ENCODE data around the gene MDGA2. TPM values are rescaled to one million over a fixed set of nuclear protein-coding genes. Genes with fewer than 3 reads are reported as not detected.

MDGA2 gene
- total RNA-seq, 2 experiments from 2014 or later: not detected

DNA sequence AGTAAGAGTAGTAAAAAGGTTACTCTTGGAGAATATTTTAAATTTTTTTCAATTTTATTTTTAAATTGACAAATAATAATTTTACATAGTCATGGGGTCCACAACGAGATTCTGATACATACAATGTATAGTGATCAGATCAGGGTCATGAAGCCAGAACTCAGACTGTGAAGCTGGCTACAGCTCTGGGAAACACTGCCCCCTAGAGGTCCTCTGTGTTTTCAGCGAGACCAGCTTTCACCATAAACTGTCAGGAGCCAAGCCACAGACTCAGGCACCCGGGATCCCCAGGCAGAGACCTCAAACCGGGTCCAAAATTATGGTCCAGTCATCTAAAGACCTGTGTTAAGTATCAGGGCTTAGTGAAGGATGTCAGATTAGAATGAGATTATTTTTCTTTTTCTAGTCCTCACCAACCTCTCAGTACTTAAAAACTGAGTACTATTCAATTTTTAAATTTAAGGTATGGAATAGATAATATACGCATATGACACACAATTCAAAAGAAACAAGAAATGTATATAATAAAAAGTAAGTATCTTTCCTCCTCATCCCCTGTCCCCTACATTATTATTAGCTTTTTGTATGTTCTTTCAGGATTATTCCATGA is 397.1 kb downstream of the MDGA2 start:
- no peaks in the 10 kb centered on the region for H3K27me3 Mint-ChIP-seq (ENCODE audit: low read depth)
- no peak overlapping the region for H3K4me3 Mint-ChIP-seq
- H3K27ac Mint-ChIP-seq: no peak overlapping the region
- H3K4me1 Mint-ChIP-seq (ENCODE audit: low read depth): no peaks in the 10 kb centered on the region
- DNase-seq: peak; percentile 53
- ChIA-PET CTCF (interaction anchor here (1.1 kb wide), 1 partner anchor 18 kb away, joined by 3 read pairs; no protein-coding TSS in a partner anchor), POLR2A (no interaction called here)
- ATAC-seq: peak; percentile 53
- no peaks in the 10 kb centered on the region for H3K9me3 Mint-ChIP-seq (ENCODE audit: insufficient read depth)
- H3K36me3 Mint-ChIP-seq (ENCODE audit: low read depth): no peaks in the 10 kb centered on the region

DNA sequence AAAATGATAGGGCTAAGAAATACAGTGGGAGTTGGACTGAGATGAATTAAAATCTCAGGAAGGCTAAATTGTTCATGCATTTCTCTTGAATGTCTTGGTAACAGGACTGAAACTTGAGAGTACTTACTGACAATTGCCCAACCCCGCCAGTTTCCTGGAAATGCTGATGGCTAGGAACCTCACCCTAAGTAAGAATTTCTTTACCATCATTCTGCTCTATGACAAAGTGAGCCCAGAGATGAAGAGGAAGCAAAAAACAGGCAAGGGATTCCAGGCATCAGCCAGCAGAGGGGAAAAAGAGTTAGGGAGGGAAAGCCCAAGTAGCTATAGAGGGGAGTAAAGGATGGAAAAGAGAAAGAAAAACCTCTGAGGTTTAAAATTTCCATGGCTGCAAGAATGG is 397.7 kb downstream of the MDGA2 start:
- ChIA-PET POLR2A (no interaction called here), CTCF (interaction anchor here (1.1 kb wide), 1 partner anchor 18 kb away, joined by 3 read pairs; no protein-coding TSS in a partner anchor)
- H3K4me1 Mint-ChIP-seq (ENCODE audit: low read depth): no peaks in the 10 kb centered on the region
- no peak overlapping the region for H3K4me3 Mint-ChIP-seq
- DNase-seq (no peak), ATAC-seq (no peak)
- no peak overlapping the region for H3K27ac Mint-ChIP-seq
- H3K9me3 Mint-ChIP-seq (ENCODE audit: insufficient read depth): no peaks in the 10 kb centered on the region
- no peaks in the 10 kb centered on the region for H3K27me3 Mint-ChIP-seq (ENCODE audit: low read depth)
- no peaks in the 10 kb centered on the region for H3K36me3 Mint-ChIP-seq (ENCODE audit: low read depth)

DNA sequence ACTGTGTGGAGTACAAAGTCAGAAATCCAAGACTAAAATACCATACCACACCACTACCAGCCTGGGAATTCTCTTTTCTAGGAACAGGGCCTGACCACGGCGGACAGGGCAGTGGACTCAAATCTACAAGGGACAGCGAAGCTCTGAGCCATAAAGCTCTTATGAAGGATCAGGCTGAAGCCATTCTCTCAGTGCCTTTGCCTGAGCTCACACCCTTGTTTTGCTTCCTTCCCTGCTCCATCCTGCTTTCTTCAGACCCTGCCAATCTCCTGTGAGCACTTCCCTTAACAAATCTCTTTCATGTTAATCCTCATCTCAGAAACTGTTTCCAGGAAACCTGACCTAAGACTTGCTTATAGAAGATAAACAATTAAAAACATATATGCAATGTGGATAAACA is 398.5 kb downstream of the MDGA2 start:
- H3K4me3 Mint-ChIP-seq: no peak overlapping the region
- ATAC-seq: no peak
- POLR2A ChIA-PET: no interaction called here

DNA sequence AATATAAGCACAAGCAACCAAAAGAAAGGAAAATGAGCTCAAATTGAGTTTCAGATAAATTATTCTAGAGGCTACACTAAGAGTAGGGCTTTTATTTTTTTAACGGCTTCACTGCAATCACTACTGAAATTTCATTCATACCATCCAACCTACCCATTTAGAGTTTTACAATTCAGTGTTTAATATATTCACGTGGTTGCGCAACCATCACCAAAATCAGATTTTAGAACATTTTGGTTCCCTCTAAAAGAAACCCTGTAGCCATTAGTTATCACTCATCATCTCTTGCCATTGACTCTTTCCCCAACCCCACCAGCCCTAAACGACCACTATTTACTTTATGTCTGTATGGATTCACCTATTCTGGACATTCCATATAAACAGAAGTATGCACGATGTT is 401.5 kb downstream of the MDGA2 start:
- ATAC-seq (no peak), DNase-seq (no peak)
- Mint-ChIP-seq H3K27me3 (ENCODE audit: low read depth) (no peaks in the 10 kb centered on the region), H3K4me3 (no peak overlapping the region), H3K27ac (no peak overlapping the region), H3K36me3 (ENCODE audit: low read depth) (no peaks in the 10 kb centered on the region), H3K9me3 (ENCODE audit: insufficient read depth) (peaks cover 3% of the 10 kb centered on the region), H3K4me1 (ENCODE audit: low read depth) (no peaks in the 10 kb centered on the region)
- POLR2A ChIA-PET: no interaction called here
- CTCF ChIA-PET: no interaction called here

More for the DNA sequence above, 398.5 kb downstream of the MDGA2 start:
- CTCF ChIA-PET: no interaction called here
- DNase-seq: no peak
- Mint-ChIP-seq H3K4me1 (ENCODE audit: low read depth) (no peaks in the 10 kb centered on the region), H3K36me3 (ENCODE audit: low read depth) (no peaks in the 10 kb centered on the region), H3K9me3 (ENCODE audit: insufficient read depth) (no peaks in the 10 kb centered on the region), H3K27ac (no peak overlapping the region), H3K27me3 (ENCODE audit: low read depth) (no peaks in the 10 kb centered on the region)

DNA sequence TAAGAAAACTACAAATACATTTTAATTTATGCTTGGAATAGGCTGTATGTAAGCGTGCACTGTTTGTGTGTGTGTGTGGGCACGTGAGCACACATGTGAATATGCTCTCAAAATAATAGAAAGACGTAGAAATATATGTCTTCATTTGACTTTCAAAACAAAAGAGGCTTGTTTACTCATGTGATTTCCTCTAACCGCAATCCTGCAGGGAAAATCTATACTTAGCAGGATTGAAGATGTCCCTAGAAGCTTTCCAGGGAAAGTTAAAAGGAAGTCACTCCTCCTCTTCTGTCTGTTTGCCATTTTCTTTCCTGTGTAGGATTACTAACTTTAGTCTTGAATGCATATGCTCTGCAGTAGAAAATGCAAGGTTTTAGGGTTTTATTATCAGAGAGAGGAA is 404.7 kb downstream of the MDGA2 start:
- Mint-ChIP-seq H3K9me3 (ENCODE audit: insufficient read depth) (peaks cover 3% of the 10 kb centered on the region), H3K36me3 (ENCODE audit: low read depth) (no peaks in the 10 kb centered on the region), H3K27ac (no peak overlapping the region), H3K27me3 (ENCODE audit: low read depth) (no peaks in the 10 kb centered on the region), H3K4me1 (ENCODE audit: low read depth) (no peaks in the 10 kb centered on the region), H3K4me3 (no peak overlapping the region)
- POLR2A ChIA-PET: no interaction called here
- DNase-seq: no peak
- no peak for ATAC-seq
- CTCF ChIA-PET: no interaction called here

GRCh38 chr14:47269756-47270492 is 405.5 kb downstream of the MDGA2 start:
- Mint-ChIP-seq H3K27ac (no peak overlapping the region), H3K4me3 (no peak overlapping the region), H3K4me1 (ENCODE audit: low read depth) (no peaks in the 10 kb centered on the region), H3K9me3 (ENCODE audit: insufficient read depth) (peaks cover 3% of the 10 kb centered on the region), H3K36me3 (ENCODE audit: low read depth) (no peaks in the 10 kb centered on the region), H3K27me3 (ENCODE audit: low read depth) (no peaks in the 10 kb centered on the region)
- CTCF ChIA-PET: no interaction called here
- ATAC-seq (no peak), DNase-seq (no peak)
- POLR2A ChIA-PET: no interaction called here

GRCh38 chr14:47264842-47265241 is 410.6 kb downstream of the MDGA2 start:
- POLR2A ChIA-PET: no interaction called here
- Mint-ChIP-seq H3K9me3 (ENCODE audit: insufficient read depth) (peaks cover 3% of the 10 kb centered on the region), H3K4me1 (ENCODE audit: low read depth) (no peaks in the 10 kb centered on the region), H3K36me3 (ENCODE audit: low read depth) (no peaks in the 10 kb centered on the region), H3K27ac (no peak overlapping the region), H3K4me3 (no peak overlapping the region), H3K27me3 (ENCODE audit: low read depth) (no peaks in the 10 kb centered on the region)
- no peak for ATAC-seq
- CTCF ChIA-PET: no interaction called here
- no peak for DNase-seq

- H3K9me3 Mint-ChIP-seq (ENCODE audit: insufficient read depth): no peaks in the 10 kb centered on the region
- H3K4me3 Mint-ChIP-seq: no peak overlapping the region
- ChIA-PET CTCF (no interaction called here), POLR2A (no interaction called here)
- DNase-seq: no peak
- ATAC-seq: no peak
- no peaks in the 10 kb centered on the region for H3K4me1 Mint-ChIP-seq (ENCODE audit: low read depth)
- H3K36me3 Mint-ChIP-seq (ENCODE audit: low read depth): no peaks in the 10 kb centered on the region
- no peaks in the 10 kb centered on the region for H3K27me3 Mint-ChIP-seq (ENCODE audit: low read depth)
- no peak overlapping the region for H3K27ac Mint-ChIP-seq
These were observed 412.6 kb downstream of the MDGA2 start for GRCh38 chr14:47262801-47263200.

- ATAC-seq (no peak), DNase-seq (no peak)
- H3K4me3 Mint-ChIP-seq: no peak overlapping the region
- ChIA-PET POLR2A (no interaction called here), CTCF (no interaction called here)
- H3K4me1 Mint-ChIP-seq (ENCODE audit: low read depth): no peaks in the 10 kb centered on the region
- no peaks in the 10 kb centered on the region for H3K9me3 Mint-ChIP-seq (ENCODE audit: insufficient read depth)
- no peaks in the 10 kb centered on the region for H3K36me3 Mint-ChIP-seq (ENCODE audit: low read depth)
- H3K27ac Mint-ChIP-seq: no peak overlapping the region
- no peaks in the 10 kb centered on the region for H3K27me3 Mint-ChIP-seq (ENCODE audit: low read depth)
These were observed 414.1 kb downstream of the MDGA2 start for GRCh38 chr14:47261350-47261749.

DNA sequence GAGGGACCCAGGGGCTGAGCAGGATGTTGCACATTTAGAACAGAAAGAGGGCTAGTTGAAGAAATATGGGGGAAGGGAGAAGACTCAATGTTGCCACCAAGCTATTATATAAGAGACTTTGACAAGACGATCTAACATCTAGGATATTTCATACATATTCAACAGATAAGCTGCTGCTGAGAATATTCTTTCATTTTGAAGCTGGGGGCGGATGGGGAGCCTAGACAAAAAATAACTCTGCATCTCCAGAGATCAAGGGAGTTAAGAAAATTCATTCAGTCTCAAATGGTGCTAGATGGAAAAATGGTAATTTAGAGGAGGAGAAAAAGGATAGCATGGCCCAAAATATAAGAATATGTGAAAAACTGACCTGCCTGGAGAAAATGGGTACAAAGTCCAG is 415.6 kb downstream of the MDGA2 start:
- H3K9me3 Mint-ChIP-seq (ENCODE audit: insufficient read depth): peaks cover 3% of the 10 kb centered on the region
- ChIA-PET CTCF (no interaction called here), POLR2A (no interaction called here)
- DNase-seq: no peak
- no peak for ATAC-seq
- H3K27ac Mint-ChIP-seq: no peak overlapping the region
- no peak overlapping the region for H3K4me3 Mint-ChIP-seq
- H3K36me3 Mint-ChIP-seq (ENCODE audit: low read depth): no peaks in the 10 kb centered on the region
- H3K27me3 Mint-ChIP-seq (ENCODE audit: low read depth): no peaks in the 10 kb centered on the region
- H3K4me1 Mint-ChIP-seq (ENCODE audit: low read depth): no peaks in the 10 kb centered on the region

GRCh38 chr14:47257013-47257412 is 418.4 kb downstream of the MDGA2 start:
- Mint-ChIP-seq H3K27me3 (ENCODE audit: low read depth) (no peaks in the 10 kb centered on the region), H3K36me3 (ENCODE audit: low read depth) (no peaks in the 10 kb centered on the region), H3K4me3 (no peak overlapping the region), H3K9me3 (ENCODE audit: insufficient read depth) (peaks cover 3% of the 10 kb centered on the region), H3K27ac (no peak overlapping the region), H3K4me1 (ENCODE audit: low read depth) (no peaks in the 10 kb centered on the region)
- DNase-seq (no peak), ATAC-seq (no peak)
- POLR2A ChIA-PET: no interaction called here
- CTCF ChIA-PET: no interaction called here

GRCh38 chr14:47252802-47253201 is 422.6 kb downstream of the MDGA2 start:
- Mint-ChIP-seq H3K4me3 (no peak overlapping the region), H3K27ac (no peak overlapping the region), H3K9me3 (ENCODE audit: insufficient read depth) (peaks cover 3% of the 10 kb centered on the region), H3K36me3 (ENCODE audit: low read depth) (no peaks in the 10 kb centered on the region), H3K4me1 (ENCODE audit: low read depth) (no peaks in the 10 kb centered on the region), H3K27me3 (ENCODE audit: low read depth) (no peaks in the 10 kb centered on the region)
- POLR2A ChIA-PET: no interaction called here
- CTCF ChIA-PET: no interaction called here
- no peak for ATAC-seq
- DNase-seq: no peak

GRCh38 chr14:47246367-47246766 is 429.0 kb downstream of the MDGA2 start:
- Mint-ChIP-seq H3K4me1 (ENCODE audit: low read depth) (no peaks in the 10 kb centered on the region), H3K27me3 (ENCODE audit: low read depth) (no peaks in the 10 kb centered on the region), H3K36me3 (ENCODE audit: low read depth) (no peaks in the 10 kb centered on the region), H3K4me3 (no peak overlapping the region), H3K9me3 (ENCODE audit: insufficient read depth) (no peaks in the 10 kb centered on the region), H3K27ac (no peak overlapping the region)
- DNase-seq (no peak), ATAC-seq (no peak)
- POLR2A ChIA-PET: no interaction called here
- CTCF ChIA-PET: no interaction called here
